Hepatocyte (in vitro differentiated cells): Measurements from ENCODE around the gene LIPT2. TPM values are rescaled to one million over a fixed set of nuclear protein-coding genes. Genes with fewer than 3 reads are reported as not detected.

Experiments
- DNase-seq: peaks from one replicate; pipeline ENCODE4 v3.0.0-alpha.2; 2016; ENCODE audit warnings: low spot score
- H2AFZ ChIP-seq: fragments of 200-600 bp; sonication (generic); 2 replicates; pipeline ENCODE4 v1.6.0; 2016; ENCODE audit warnings: antibody characterized with exemption, mild to moderate bottlenecking
- H3K27ac ChIP-seq: fragments of 200-600 bp; sonication (generic); 2 replicates; pipeline ENCODE4 v1.5.1; 2016; ENCODE audit warnings: mild to moderate bottlenecking
- H3K27me3 ChIP-seq: fragments of 200-600 bp; sonication (generic); 2 replicates; pipeline ENCODE4 v1.6.1; 2016
- H3K36me3 ChIP-seq: fragments of 200-600 bp; sonication (generic); replicated peaks from 2 replicates; pipeline ENCODE4 v1.5.1; 2016; ENCODE audit warnings: low read depth; ENCODE audit not compliant: insufficient read depth
- H3K4me1 ChIP-seq: fragments of 200-600 bp; sonication (generic); 2 replicates; pipeline ENCODE4 v1.5.1; 2016; ENCODE audit warnings: mild to moderate bottlenecking, moderate library complexity; ENCODE audit not compliant: insufficient read depth
- H3K4me2 ChIP-seq: fragments of 200-600 bp; sonication (generic); 2 replicates; pipeline ENCODE4 v1.6.0; 2016
- H3K4me3 ChIP-seq: fragments of 200-600 bp; sonication (generic); 2 replicates; pipeline ENCODE4 v1.5.1; 2016; ENCODE audit warnings: mild to moderate bottlenecking
- H3K79me2 ChIP-seq: fragments of 200-600 bp; sonication (generic); 2 replicates; pipeline ENCODE4 v1.6.0; 2017; ENCODE audit warnings: mild to moderate bottlenecking
- H3K9me2 ChIP-seq: fragments of 200-600 bp; sonication (generic); replicated peaks from 2 replicates; pipeline ENCODE4 v1.6.0; 2017; ENCODE audit warnings: mild to moderate bottlenecking; ENCODE audit not compliant: insufficient read depth
- H3K9me3 ChIP-seq: fragments of 200-600 bp; sonication (generic); 2 replicates; pipeline ENCODE4 v1.5.1; 2016; ENCODE audit warnings: low read depth, mild to moderate bottlenecking
- H4K20me1 ChIP-seq: fragments of 200-600 bp; sonication (generic); 2 replicates; pipeline ENCODE4 v1.6.0; 2016; ENCODE audit warnings: mild to moderate bottlenecking; ENCODE audit not compliant: insufficient read depth, poor library complexity, severe bottlenecking
- EZH2 ChIP-seq: fragments of 200-600 bp; sonication (generic); IDR thresholded peaks from 2 replicates; pipeline ENCODE4 v1.6.1; 2016; ENCODE audit warnings: antibody characterized with exemption, mild to moderate bottlenecking, borderline replicate concordance
- EZH2phosphoT487 ChIP-seq: fragments of 200-600 bp; sonication (generic); IDR thresholded peaks from one replicate; pipeline ENCODE4 v1.6.1; 2018; ENCODE audit warnings: antibody characterized with exemption, mild to moderate bottlenecking, low read depth, moderate library complexity; ENCODE audit not compliant: unreplicated experiment, severe bottlenecking
- WGBS: methylation state at CpG from one replicate; pipeline ENCODE4 v1.1.6; 2016; ENCODE audit warnings: low lambda C conversion rate; ENCODE audit errors: missing lambda C conversion rate; 5-methylcytosine and 5-hydroxymethylcytosine counted together
- polyA plus RNA-seq: library from polyadenylated mRNA; unstranded; fragments of >200 nt; fragmentation: Nextera tagmentation; extraction: Ambion mirVana; gene quantifications from 2 replicates; pipeline ENCODE4 v1.2.1, GENCODE V29; 2016
- total RNA-seq: library from RNA; depleted of rRNA; stranded (reverse); fragments of >200 nt; gene quantifications from 2 replicates; pipeline ENCODE4 v1.2.3, GENCODE V29; 2014
- TF ChIP-seq, protein P1 (sequence below): fragments of 200-600 bp; sonication (generic); IDR thresholded peaks from 2 replicates; pipeline ENCODE4 v1.5.1; 2016; ENCODE audit warnings: antibody characterized with exemption, mild to moderate bottlenecking; ENCODE audit not compliant: poor library complexity

The LIPT2 gene
- total and polyA plus RNA-seq, 2 experiments from 2014 or later: 9.2 to 14.3 TPM

DNA sequence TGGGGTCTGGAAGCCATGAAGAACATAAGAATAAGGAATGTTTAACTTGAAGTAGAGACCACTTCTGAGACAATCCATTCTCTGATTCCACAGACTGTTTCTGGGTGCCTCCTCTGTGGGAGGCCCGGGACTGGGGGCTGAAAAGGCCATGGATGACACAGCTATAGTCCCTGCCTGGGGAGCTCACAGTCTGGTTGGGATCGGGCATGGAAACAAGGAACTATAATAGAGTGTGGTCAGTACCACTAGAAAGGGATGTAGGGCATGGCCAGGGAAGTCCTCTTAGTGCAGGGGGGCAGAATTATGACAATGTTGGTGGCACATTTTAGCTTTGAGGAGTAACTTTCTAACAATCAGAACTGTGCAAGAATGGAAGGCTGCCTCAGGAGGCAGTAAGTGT, 17.0 kb downstream of the LIPT2 start:
- WGBS: 85% methylated on average over 2 of the region's 2 CpGs
- H3K9me3 ChIP-seq: no peaks in the 10 kb centered on the region
- no peaks in the 10 kb centered on the region for H3K79me2 ChIP-seq
- H3K36me3 ChIP-seq: no peaks in the 10 kb centered on the region
- no peak for DNase-seq
- H3K4me2 ChIP-seq: no peak overlapping the region
- no peak overlapping the region for H2AFZ ChIP-seq
- no peaks in the 10 kb centered on the region for H3K9me2 ChIP-seq
- no peaks in the 10 kb centered on the region for H3K4me1 ChIP-seq
- H4K20me1 ChIP-seq: no peaks in the 10 kb centered on the region
- TF ChIP-seq EZH2phosphoT487 (no peak), EZH2 (no peak)
- no peak overlapping the region for H3K4me3 ChIP-seq
- H3K27me3 ChIP-seq: no peaks in the 10 kb centered on the region
- no peak overlapping the region for H3K27ac ChIP-seq

DNA sequence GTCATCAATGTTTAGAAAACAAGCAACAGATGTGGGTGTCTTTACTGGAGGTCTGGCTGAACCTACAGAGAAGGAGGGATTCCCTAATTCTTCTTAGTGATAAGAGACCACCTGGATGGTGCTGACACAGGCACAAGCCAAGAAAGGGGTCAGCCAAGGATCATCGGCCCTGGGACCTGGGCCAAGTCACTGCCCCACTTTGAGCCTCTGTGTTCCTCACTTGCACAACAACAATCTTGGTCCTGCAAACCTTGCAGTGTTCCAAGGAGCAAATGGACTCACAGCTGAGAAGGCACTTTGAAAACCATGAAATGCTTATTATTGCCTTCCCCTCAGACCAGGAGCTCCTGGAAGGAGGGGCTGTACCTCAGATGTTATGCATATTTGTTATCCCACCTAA, 19.2 kb downstream of the LIPT2 start:
- Histone ChIP-seq H3K79me2 (no peaks in the 10 kb centered on the region), H2AFZ (no peak overlapping the region), H3K4me2 (no peak overlapping the region), H3K4me1 (no peaks in the 10 kb centered on the region), H3K36me3 (no peaks in the 10 kb centered on the region), H3K9me2 (no peaks in the 10 kb centered on the region), H4K20me1 (no peaks in the 10 kb centered on the region), H3K27ac (no peak overlapping the region), H3K27me3 (no peaks in the 10 kb centered on the region), H3K9me3 (no peaks in the 10 kb centered on the region), H3K4me3 (no peak overlapping the region)
- TF ChIP-seq EZH2 (no peak), EZH2phosphoT487 (no peak)
- TF ChIP-seq, protein P1, sequence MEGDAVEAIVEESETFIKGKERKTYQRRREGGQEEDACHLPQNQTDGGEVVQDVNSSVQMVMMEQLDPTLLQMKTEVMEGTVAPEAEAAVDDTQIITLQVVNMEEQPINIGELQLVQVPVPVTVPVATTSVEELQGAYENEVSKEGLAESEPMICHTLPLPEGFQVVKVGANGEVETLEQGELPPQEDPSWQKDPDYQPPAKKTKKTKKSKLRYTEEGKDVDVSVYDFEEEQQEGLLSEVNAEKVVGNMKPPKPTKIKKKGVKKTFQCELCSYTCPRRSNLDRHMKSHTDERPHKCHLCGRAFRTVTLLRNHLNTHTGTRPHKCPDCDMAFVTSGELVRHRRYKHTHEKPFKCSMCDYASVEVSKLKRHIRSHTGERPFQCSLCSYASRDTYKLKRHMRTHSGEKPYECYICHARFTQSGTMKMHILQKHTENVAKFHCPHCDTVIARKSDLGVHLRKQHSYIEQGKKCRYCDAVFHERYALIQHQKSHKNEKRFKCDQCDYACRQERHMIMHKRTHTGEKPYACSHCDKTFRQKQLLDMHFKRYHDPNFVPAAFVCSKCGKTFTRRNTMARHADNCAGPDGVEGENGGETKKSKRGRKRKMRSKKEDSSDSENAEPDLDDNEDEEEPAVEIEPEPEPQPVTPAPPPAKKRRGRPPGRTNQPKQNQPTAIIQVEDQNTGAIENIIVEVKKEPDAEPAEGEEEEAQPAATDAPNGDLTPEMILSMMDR: no peak
- DNase-seq: no peak
- WGBS: 69% methylated on average over 1 of the region's 1 CpG

DNA sequence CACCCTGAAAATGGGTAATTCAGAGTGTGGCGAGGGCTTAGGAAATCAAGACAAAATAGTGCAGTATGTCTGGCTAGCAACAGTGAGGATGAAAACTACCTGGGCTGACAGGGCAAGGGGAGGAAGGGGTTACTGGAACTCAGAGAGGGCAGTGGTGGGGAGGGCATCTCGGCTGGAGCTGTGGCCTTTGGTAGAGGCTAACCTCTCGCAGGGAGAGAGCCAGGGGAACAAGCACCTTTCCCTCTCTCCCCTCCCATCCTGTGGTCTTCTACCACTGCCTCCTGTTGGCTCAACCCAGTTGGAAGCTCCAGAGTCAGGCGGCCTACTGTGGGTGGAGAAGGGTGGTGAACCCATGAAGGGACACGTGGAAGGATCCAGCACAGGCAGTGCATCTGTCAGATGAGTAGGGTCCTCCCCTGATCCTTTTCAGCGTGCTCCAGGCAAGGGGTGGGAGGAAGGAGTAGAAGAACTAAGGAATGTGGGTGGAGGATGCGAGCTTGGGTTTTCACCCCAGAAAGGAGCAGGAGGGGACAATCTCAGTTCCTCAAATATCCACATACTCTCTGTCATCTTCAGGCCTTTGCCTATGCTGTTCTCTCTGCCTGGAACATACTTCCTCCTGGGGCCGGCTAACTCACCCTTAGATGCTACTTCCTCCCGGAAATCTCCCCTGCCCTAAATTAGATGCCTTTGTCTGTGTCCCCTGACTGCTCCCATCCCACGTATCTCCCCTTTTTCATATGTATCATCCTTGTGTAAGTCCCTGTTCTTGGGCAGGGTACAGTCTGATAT, 19.9 kb downstream of the LIPT2 start:
- H3K36me3 ChIP-seq: no peaks in the 10 kb centered on the region
- H3K79me2 ChIP-seq: no peaks in the 10 kb centered on the region
- no peaks in the 10 kb centered on the region for H3K9me2 ChIP-seq
- H3K9me3 ChIP-seq: no peaks in the 10 kb centered on the region
- WGBS: 77% methylated on average over 10 of the region's 10 CpGs
- no peaks in the 10 kb centered on the region for H3K4me1 ChIP-seq
- H4K20me1 ChIP-seq: no peaks in the 10 kb centered on the region
- no peak overlapping the region for H3K4me3 ChIP-seq
- no peak overlapping the region for H3K4me2 ChIP-seq
- no peak for DNase-seq
- TF ChIP-seq, protein P1: no peak
- TF ChIP-seq EZH2 (no peak), EZH2phosphoT487 (no peak)
- no peak overlapping the region for H3K27ac ChIP-seq
- no peaks in the 10 kb centered on the region for H3K27me3 ChIP-seq
- H2AFZ ChIP-seq: no peak overlapping the region

DNA sequence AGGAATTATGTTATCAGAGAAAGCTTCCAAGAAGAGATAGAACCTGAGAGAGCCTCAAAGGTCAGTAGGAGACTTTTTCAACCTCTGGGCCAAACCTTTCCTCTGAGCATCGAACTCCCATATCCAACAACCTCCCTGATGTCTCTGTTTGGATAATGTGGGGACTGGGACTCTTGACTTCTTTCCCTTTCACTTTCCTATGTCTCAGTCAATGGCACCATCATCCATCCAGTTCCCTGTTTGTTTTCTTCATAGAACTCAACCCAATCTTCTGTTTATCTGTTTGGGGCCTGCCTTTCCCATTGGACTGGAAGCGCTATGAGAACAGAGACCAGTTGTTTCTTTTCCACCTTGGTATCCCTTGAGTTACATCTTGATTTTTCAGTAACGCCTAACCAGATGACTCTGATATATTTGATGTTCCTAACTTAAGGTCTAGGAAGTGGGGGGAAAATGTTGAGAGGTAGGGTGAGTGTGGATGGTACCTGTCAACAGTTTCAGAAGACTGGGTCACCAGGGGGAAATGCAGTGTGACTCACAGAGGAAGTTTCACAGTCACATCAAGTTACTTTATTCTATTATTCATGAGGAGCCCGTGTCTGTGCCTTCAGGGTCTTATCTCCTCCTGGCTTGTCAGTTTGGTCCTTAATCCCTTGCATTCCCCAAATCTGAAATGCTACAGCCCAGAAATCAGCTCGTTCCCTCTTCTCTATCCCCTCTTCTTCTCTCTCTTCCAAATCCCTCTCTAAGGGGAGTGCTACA, 21.7 kb downstream of the LIPT2 start:
- WGBS: 67% methylated on average over 5 of the region's 5 CpGs
- Histone ChIP-seq H3K4me2 (no peak overlapping the region), H3K4me1 (peaks cover 6% of the 10 kb centered on the region), H3K36me3 (no peaks in the 10 kb centered on the region), H2AFZ (no peak overlapping the region), H3K9me2 (no peaks in the 10 kb centered on the region), H3K27ac (no peak overlapping the region), H3K79me2 (peaks cover under 1% of the 10 kb centered on the region), H3K4me3 (no peak overlapping the region), H3K27me3 (no peaks in the 10 kb centered on the region), H3K9me3 (no peaks in the 10 kb centered on the region), H4K20me1 (no peaks in the 10 kb centered on the region)
- no peak for DNase-seq
- TF ChIP-seq EZH2phosphoT487 (no peak), EZH2 (no peak)
- TF ChIP-seq, protein P1: no peak
